ENCODE data around the gene TTC7B.
A peak's percentile ranks its signal among the peaks of the same experiment; 100 is the strongest.

DNA sequence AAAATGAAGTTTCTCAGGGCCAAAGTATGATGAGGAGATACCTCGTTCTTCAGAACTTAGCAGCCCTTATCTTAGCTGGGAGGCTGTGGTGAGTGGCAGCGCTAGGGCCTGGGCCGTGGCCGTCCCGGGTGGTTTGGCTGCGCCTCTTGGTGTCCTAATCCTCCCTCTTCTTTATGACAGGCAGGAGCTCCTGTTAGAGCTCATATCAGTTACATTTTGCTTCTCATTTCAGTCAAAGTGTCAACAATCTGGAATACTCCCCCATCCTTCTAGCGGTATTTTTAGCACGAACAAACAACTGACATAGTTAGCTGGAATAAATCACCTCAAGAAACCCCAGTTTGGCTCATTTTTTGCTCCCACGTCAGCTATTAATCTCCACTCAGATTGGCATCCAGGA is 188.8 kb downstream of the TTC7B start:
- TF ChIP-seq, protein P1, sequence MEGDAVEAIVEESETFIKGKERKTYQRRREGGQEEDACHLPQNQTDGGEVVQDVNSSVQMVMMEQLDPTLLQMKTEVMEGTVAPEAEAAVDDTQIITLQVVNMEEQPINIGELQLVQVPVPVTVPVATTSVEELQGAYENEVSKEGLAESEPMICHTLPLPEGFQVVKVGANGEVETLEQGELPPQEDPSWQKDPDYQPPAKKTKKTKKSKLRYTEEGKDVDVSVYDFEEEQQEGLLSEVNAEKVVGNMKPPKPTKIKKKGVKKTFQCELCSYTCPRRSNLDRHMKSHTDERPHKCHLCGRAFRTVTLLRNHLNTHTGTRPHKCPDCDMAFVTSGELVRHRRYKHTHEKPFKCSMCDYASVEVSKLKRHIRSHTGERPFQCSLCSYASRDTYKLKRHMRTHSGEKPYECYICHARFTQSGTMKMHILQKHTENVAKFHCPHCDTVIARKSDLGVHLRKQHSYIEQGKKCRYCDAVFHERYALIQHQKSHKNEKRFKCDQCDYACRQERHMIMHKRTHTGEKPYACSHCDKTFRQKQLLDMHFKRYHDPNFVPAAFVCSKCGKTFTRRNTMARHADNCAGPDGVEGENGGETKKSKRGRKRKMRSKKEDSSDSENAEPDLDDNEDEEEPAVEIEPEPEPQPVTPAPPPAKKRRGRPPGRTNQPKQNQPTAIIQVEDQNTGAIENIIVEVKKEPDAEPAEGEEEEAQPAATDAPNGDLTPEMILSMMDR (IDR thresholded peaks at IDR 0.05; ENCODE audit: poor library complexity, severe bottlenecking): no peak
- TF ChIP-seq EP300 (conservative IDR thresholded peaks at IDR 0.05; ENCODE audit: poor library complexity, severe bottlenecking) (peak; percentile 41), TAF1 (IDR thresholded peaks at IDR 0.05; ENCODE audit: low read depth) (no peak), EZH2 (IDR thresholded peaks at IDR 0.05; ENCODE audit: borderline replicate concordance, insufficient read depth, low read length, poor library complexity, severe bottlenecking) (no peak), POLR2AphosphoS5 (IDR thresholded peaks at IDR 0.05) (no peak), RAD21 (conservative IDR thresholded peaks at IDR 0.05) (no peak)
